PC-9 (cell line): ENCODE measurements around the gene ANAPC4. TPM values are rescaled to one million over a fixed set of nuclear protein-coding genes. Genes with fewer than 3 reads are reported as not detected.

Experiments
- BruUV-seq: library from RNA; stranded (reverse); fragments of 400-500 nt; replicated peaks from 2 replicates; lab custom pipeline; 2021; lab: Mats Ljungman, UMichigan
- CTCF ChIA-PET: fragments of 300-600 bp; sonication (Branson Sonifier 250); formaldehyde crosslinking; loops from one replicate; lab custom pipeline; 2022; ENCODE audit warnings: antibody characterized with exemption; lab: Charles Lee
- POLR2A ChIA-PET: fragments of 300-600 bp; sonication (Branson Sonifier 250); formaldehyde crosslinking; loops from one replicate; lab custom pipeline; 2022; ENCODE audit warnings: antibody characterized with exemption; ENCODE audit not compliant: unreplicated experiment; lab: Charles Lee
- DNase-seq, 2 experiments: peaks; one replicate each; pipeline versions ENCODE4 v3.0.0 to v3.0.0-alpha.2; 2015 to 2022; ENCODE audit warnings: mixed read lengths in 1 of 2
- H2AFZ ChIP-seq: fragments of 200-600 bp; sonication (generic); 2 replicates; pipeline ENCODE4 v1.8.1; 2017; ENCODE audit warnings: antibody characterized with exemption
- H3F3A ChIP-seq: fragments of 200-600 bp; sonication (generic); 2 replicates; pipeline ENCODE4 v1.8.1; 2017; ENCODE audit warnings: antibody characterized with exemption, mild to moderate bottlenecking, low read depth; ENCODE audit not compliant: insufficient read depth
- H3K27ac ChIP-seq: fragments of 200-600 bp; sonication (generic); 2 replicates; pipeline ENCODE4 v1.6.1; 2016; ENCODE audit warnings: mixed run types
- H3K27me3 ChIP-seq: fragments of 200-600 bp; sonication (generic); 2 replicates; pipeline ENCODE4 v1.6.1; 2016; ENCODE audit warnings: low read depth, mixed run types; ENCODE audit not compliant: insufficient read depth
- H3K36me3 ChIP-seq: fragments of 200-600 bp; sonication (generic); 2 replicates; pipeline ENCODE4 v1.6.1; 2016; ENCODE audit warnings: low read depth, mixed run types
- H3K4me1 ChIP-seq: fragments of 200-600 bp; sonication (generic); replicated peaks from 2 replicates; pipeline ENCODE4 v1.6.1; 2016; ENCODE audit warnings: mixed run types; ENCODE audit not compliant: insufficient read depth
- H3K4me2 ChIP-seq: fragments of 200-600 bp; sonication (generic); 2 replicates; pipeline ENCODE4 v1.6.1; 2017; ENCODE audit warnings: mixed run types
- H3K4me3 ChIP-seq: fragments of 200-600 bp; sonication (generic); 2 replicates; pipeline ENCODE4 v1.6.1; 2016; ENCODE audit warnings: mixed run types
- H3K79me2 ChIP-seq: fragments of 200-600 bp; sonication (generic); 2 replicates; pipeline ENCODE4 v1.6.1; 2017; ENCODE audit warnings: low read depth, mixed run types
- H3K9me2 ChIP-seq: fragments of 200-600 bp; sonication (generic); 2 replicates; pipeline ENCODE4 v1.8.1; 2017; ENCODE audit warnings: mild to moderate bottlenecking; ENCODE audit not compliant: insufficient read depth
- H3K9me3 ChIP-seq: fragments of 200-600 bp; sonication (generic); 2 replicates; pipeline ENCODE4 v1.8.1; 2016; ENCODE audit warnings: low read depth; ENCODE audit not compliant: insufficient read depth
- H4K20me1 ChIP-seq: fragments of 200-600 bp; sonication (generic); 2 replicates; pipeline ENCODE4 v1.8.1; 2017; ENCODE audit not compliant: insufficient read depth
- CTCF ChIP-seq: fragments of 200-600 bp; sonication (generic); conservative IDR thresholded peaks from 2 replicates; pipeline ENCODE4 v1.6.1; 2017; ENCODE audit warnings: mixed run types, antibody characterized with exemption, mild to moderate bottlenecking, moderate library complexity
- EZH2 ChIP-seq: fragments of 200-600 bp; sonication (generic); IDR thresholded peaks from 2 replicates; pipeline ENCODE4 v1.8.0; 2017; ENCODE audit warnings: antibody characterized with exemption, low read depth
- intact Hi-C: fragments of 100-400 bp; cut with micrococcal nuclease; formaldehyde crosslinking; loops from one replicate; pipeline ENCODE4 v1.10.0; 2022; ENCODE audit not compliant: unreplicated experiment
- total RNA-seq: library from RNA; stranded (reverse); gene quantifications from 2 replicates; pipeline ENCODE4 v1.2.3, GENCODE V29; 2021

ANAPC4 gene
- total RNA-seq, 1 experiment from 2014 or later: 25.8 TPM

GRCh38 chr4:25454476-25454875 is 77.4 kb downstream of the ANAPC4 start:
- TF ChIP-seq CTCF (no peak), EZH2 (no peak)
- no TSS peak for BruUV-seq
- H3K27ac ChIP-seq: no peak overlapping the region
- H3K4me2 ChIP-seq: no peak overlapping the region
- no peaks in the 10 kb centered on the region for H3F3A ChIP-seq
- CTCF ChIA-PET: no interaction called here
- no peaks in the 10 kb centered on the region for H3K9me3 ChIP-seq
- H3K9me2 ChIP-seq: no peaks in the 10 kb centered on the region
- H2AFZ ChIP-seq: no peak overlapping the region
- POLR2A ChIA-PET: no interaction called here
- no peaks in the 10 kb centered on the region for H4K20me1 ChIP-seq
- no peaks in the 10 kb centered on the region for H3K4me1 ChIP-seq
- H3K27me3 ChIP-seq: no peaks in the 10 kb centered on the region
- H3K36me3 ChIP-seq: no peaks in the 10 kb centered on the region
- intact Hi-C loops: no loop called here
- H3K4me3 ChIP-seq: no peak overlapping the region
- H3K79me2 ChIP-seq: no peaks in the 10 kb centered on the region
- no peak for DNase-seq

GRCh38 chr4:25457053-25457715 is 80.1 kb downstream of the ANAPC4 start:
- no peak for TF ChIP-seq EZH2
- no peak for TF ChIP-seq CTCF
- CTCF ChIA-PET: no interaction called here
- no peaks in the 10 kb centered on the region for H3K27me3 ChIP-seq
- no peaks in the 10 kb centered on the region for H3K36me3 ChIP-seq
- no peak overlapping the region for H2AFZ ChIP-seq
- H4K20me1 ChIP-seq: no peaks in the 10 kb centered on the region
- H3K27ac ChIP-seq: no peak overlapping the region
- BruUV-seq: no TSS peak
- H3K79me2 ChIP-seq: no peaks in the 10 kb centered on the region
- intact Hi-C loops: no loop called here
- POLR2A ChIA-PET: no interaction called here
- H3K4me3 ChIP-seq: no peak overlapping the region
- H3K9me2 ChIP-seq: no peaks in the 10 kb centered on the region
- H3F3A ChIP-seq: no peaks in the 10 kb centered on the region
- no peaks in the 10 kb centered on the region for H3K4me1 ChIP-seq
- no peak for DNase-seq
- H3K4me2 ChIP-seq: no peak overlapping the region
- H3K9me3 ChIP-seq: no peaks in the 10 kb centered on the region

GRCh38 chr4:25466966-25467697 is 90.1 kb downstream of the ANAPC4 start:
- ChIA-PET POLR2A (no interaction called here), CTCF (no interaction called here)
- TF ChIP-seq EZH2: no peak
- TF ChIP-seq CTCF: no peak
- BruUV-seq: no TSS peak
- Histone ChIP-seq H3K4me2 (no peak overlapping the region), H3K9me3 (no peaks in the 10 kb centered on the region), H3K4me1 (no peaks in the 10 kb centered on the region), H3F3A (no peaks in the 10 kb centered on the region), H3K9me2 (no peaks in the 10 kb centered on the region), H3K27me3 (no peaks in the 10 kb centered on the region), H3K4me3 (no peak overlapping the region), H3K27ac (no peak overlapping the region), H3K79me2 (no peaks in the 10 kb centered on the region), H4K20me1 (no peaks in the 10 kb centered on the region), H3K36me3 (no peaks in the 10 kb centered on the region), H2AFZ (no peak overlapping the region)
- no peak for DNase-seq
- intact Hi-C loops: no loop called here
